Muscle of leg (tissue), 11 donors: ENCODE data around the gene SLC35D1. TPM values are rescaled to one million over a fixed set of nuclear protein-coding genes. Genes with fewer than 3 reads are reported as not detected.
"Not testable (repeated sequence)": the region's sequence is repeated elsewhere in the genome, so short reads cannot be mapped to it uniquely, and the experiment has no call there.

Experiments used
- DNase-seq: peaks from one replicate; pipeline ENCODE4 v3.0.0; 2013
- H3K27ac ChIP-seq: one replicate; pipeline ENCODE4 v1.5.1; 2013; ENCODE audit warnings: mild to moderate bottlenecking, low read length, control low read depth
- H3K27me3 ChIP-seq: one replicate; pipeline ENCODE4 v1.6.1; 2013; ENCODE audit warnings: low read length; ENCODE audit not compliant: control insufficient read depth, insufficient read depth
- H3K36me3 ChIP-seq: one replicate; pipeline ENCODE4 v1.6.1; 2013; ENCODE audit warnings: low read length; ENCODE audit not compliant: control insufficient read depth, insufficient read depth
- H3K4me1 ChIP-seq: one replicate; pipeline ENCODE4 v1.6.1; 2013; ENCODE audit warnings: low read length; ENCODE audit not compliant: control insufficient read depth, insufficient read depth
- H3K4me3 ChIP-seq: one replicate; pipeline ENCODE4 v1.5.1; 2013; ENCODE audit warnings: low read length, control low read depth
- H3K9me3 ChIP-seq: replicated peaks from 2 replicates; pipeline ENCODE4 v1.6.1; 2013; ENCODE audit warnings: low read depth, low read length; ENCODE audit not compliant: control insufficient read depth
- WGBS: methylation state at CpG from one replicate; pipeline ENCODE4 v1.1.5; 2013; ENCODE audit warnings: missing lambda C conversion rate; ENCODE audit not compliant: insufficient coverage; 5-methylcytosine and 5-hydroxymethylcytosine counted together
- polyA plus RNA-seq, 8 donors: library from polyadenylated mRNA; unstranded; fragments of 120-200 nt; gene quantifications; one replicate each; pipeline versions ENCODE4 v1.2.1 to v1.2.3, GENCODE V29; 2013; ENCODE audit warnings: inconsistent platforms in 1 of 8, low replicate concordance in 1 of 8; ENCODE audit not compliant: insufficient read length in 8 of 8, insufficient read depth in 1 of 8
- total RNA-seq: library from RNA; stranded (reverse); fragments of 120-200 nt; gene quantifications from one replicate; pipeline ENCODE4 v1.2.4, GENCODE V29; 2013

SLC35D1 gene
- total and polyA plus RNA-seq, 9 donors, result 6.0 to 9.0 (median 6.8) TPM

GRCh38 chr1:67078291-67078690, 24.3 kb upstream of the SLC35D1 start:
- Histone ChIP-seq H3K27me3 (no peaks in the 10 kb centered on the region), H3K4me3 (no peak overlapping the region), H3K36me3 (no peaks in the 10 kb centered on the region), H3K4me1 (no peaks in the 10 kb centered on the region), H3K9me3 (no peaks in the 10 kb centered on the region), H3K27ac (no peak overlapping the region)
- no CpG with 5 or more reads among the region's 3 CpGs for WGBS
- DNase-seq, result no peak

- DNase-seq, result no peak
- H3K9me3 ChIP-seq, result no peaks in the 10 kb centered on the region
- WGBS, result 100% methylated on average over 1 of the region's 1 CpG
Measured at GRCh38 chr1:67077593-67077992, 23.6 kb upstream of the SLC35D1 start.

GRCh38 chr1:67072749-67073148, 18.8 kb upstream of the SLC35D1 start:
- H3K36me3 ChIP-seq, result no peaks in the 10 kb centered on the region
- no peak overlapping the region for H3K4me3 ChIP-seq
- no CpG with 5 or more reads among the region's 1 CpG for WGBS

More at GRCh38 chr1:67077593-67077992, 23.6 kb upstream of the SLC35D1 start:
- Histone ChIP-seq H3K27me3 (no peaks in the 10 kb centered on the region), H3K4me3 (no peak overlapping the region), H3K36me3 (no peaks in the 10 kb centered on the region), H3K27ac (no peak overlapping the region), H3K4me1 (no peaks in the 10 kb centered on the region)

GRCh38 chr1:67067655-67068054, 13.7 kb upstream of the SLC35D1 start:
- not testable (repeated sequence) for H3K9me3 ChIP-seq, H3K27me3 ChIP-seq, H3K27ac ChIP-seq, H3K36me3 ChIP-seq, DNase-seq, H3K4me3 ChIP-seq, H3K4me1 ChIP-seq
- WGBS, result 56% methylated on average over 3 of the region's 3 CpGs

More at GRCh38 chr1:67072749-67073148, 18.8 kb upstream of the SLC35D1 start:
- H3K27me3 ChIP-seq, result no peaks in the 10 kb centered on the region
- peaks cover 3% of the 10 kb centered on the region for H3K9me3 ChIP-seq
- H3K4me1 ChIP-seq, result no peaks in the 10 kb centered on the region
- DNase-seq, result no peak
- H3K27ac ChIP-seq, result no peak overlapping the region

- no peaks in the 10 kb centered on the region for H3K4me1 ChIP-seq
- H3K4me3 ChIP-seq, result no peak overlapping the region
- H3K36me3 ChIP-seq, result no peaks in the 10 kb centered on the region
- H3K9me3 ChIP-seq, result no peaks in the 10 kb centered on the region
- WGBS, result no CpG with 5 or more reads among the region's 1 CpG
- no peaks in the 10 kb centered on the region for H3K27me3 ChIP-seq
- no peak for DNase-seq
- no peak overlapping the region for H3K27ac ChIP-seq
Measured at GRCh38 chr1:67062412-67062811, 8.5 kb upstream of the SLC35D1 start.

- 100% methylated on average over 1 of the region's 2 CpGs for WGBS
Measured at GRCh38 chr1:67061266-67061665, 7.3 kb upstream of the SLC35D1 start.

GRCh38 chr1:67060811-67061218, 6.9 kb upstream of the SLC35D1 start:
- Histone ChIP-seq H3K9me3 (no peaks in the 10 kb centered on the region), H3K27ac (no peak overlapping the region), H3K36me3 (no peaks in the 10 kb centered on the region), H3K4me3 (no peak overlapping the region), H3K27me3 (no peaks in the 10 kb centered on the region), H3K4me1 (no peaks in the 10 kb centered on the region)
- DNase-seq, result no peak
- no CpG with 5 or more reads among the region's 2 CpGs for WGBS

More at GRCh38 chr1:67061266-67061665, 7.3 kb upstream of the SLC35D1 start:
- Histone ChIP-seq H3K36me3 (no peaks in the 10 kb centered on the region), H3K27me3 (no peaks in the 10 kb centered on the region), H3K4me3 (no peak overlapping the region), H3K9me3 (no peaks in the 10 kb centered on the region), H3K27ac (no peak overlapping the region), H3K4me1 (no peaks in the 10 kb centered on the region)
- no peak for DNase-seq

GRCh38 chr1:67059346-67059745, 5.4 kb upstream of the SLC35D1 start:
- H3K4me3 ChIP-seq, result no peak overlapping the region
- no peaks in the 10 kb centered on the region for H3K36me3 ChIP-seq
- H3K9me3 ChIP-seq, result no peaks in the 10 kb centered on the region
- no peak for DNase-seq
- no peak overlapping the region for H3K27ac ChIP-seq
- H3K4me1 ChIP-seq, result peaks cover 2% of the 10 kb centered on the region
- H3K27me3 ChIP-seq, result no peaks in the 10 kb centered on the region
- 73% methylated on average over 1 of the region's 1 CpG for WGBS

GRCh38 chr1:67058761-67059160, 4.8 kb upstream of the SLC35D1 start:
- Histone ChIP-seq H3K27ac (no peak overlapping the region), H3K4me1 (peaks cover 2% of the 10 kb centered on the region), H3K36me3 (no peaks in the 10 kb centered on the region), H3K9me3 (no peaks in the 10 kb centered on the region), H3K4me3 (no peak overlapping the region), H3K27me3 (no peaks in the 10 kb centered on the region)
- WGBS, result 80% methylated on average over 1 of the region's 3 CpGs
- no peak for DNase-seq

GRCh38 chr1:67058242-67058641, 4.3 kb upstream of the SLC35D1 start:
- no CpG with 5 or more reads among the region's 1 CpG for WGBS
- no peak for DNase-seq

GRCh38 chr1:67053535-67053784, 488 bp downstream of the SLC35D1 start:
- H3K27me3 ChIP-seq, result no peaks in the 10 kb centered on the region
- peak overlapping the region; percentile 88 for H3K4me3 ChIP-seq
- 0% methylated on average over 34 of the region's 34 CpGs for WGBS
- peaks cover 5% of the 10 kb centered on the region for H3K36me3 ChIP-seq
- H3K4me1 ChIP-seq, result peaks cover 4% of the 10 kb centered on the region
- no peaks in the 10 kb centered on the region for H3K9me3 ChIP-seq
- peak; percentile 88 for DNase-seq
- peak overlapping the region; percentile 93 for H3K27ac ChIP-seq

More at GRCh38 chr1:67058242-67058641, 4.3 kb upstream of the SLC35D1 start:
- Histone ChIP-seq H3K27ac (no peak overlapping the region), H3K36me3 (no peaks in the 10 kb centered on the region), H3K4me3 (no peak overlapping the region), H3K27me3 (no peaks in the 10 kb centered on the region), H3K9me3 (no peaks in the 10 kb centered on the region), H3K4me1 (peaks cover 2% of the 10 kb centered on the region)
